Measurements from ENCODE around the gene RCL1.

DNA sequence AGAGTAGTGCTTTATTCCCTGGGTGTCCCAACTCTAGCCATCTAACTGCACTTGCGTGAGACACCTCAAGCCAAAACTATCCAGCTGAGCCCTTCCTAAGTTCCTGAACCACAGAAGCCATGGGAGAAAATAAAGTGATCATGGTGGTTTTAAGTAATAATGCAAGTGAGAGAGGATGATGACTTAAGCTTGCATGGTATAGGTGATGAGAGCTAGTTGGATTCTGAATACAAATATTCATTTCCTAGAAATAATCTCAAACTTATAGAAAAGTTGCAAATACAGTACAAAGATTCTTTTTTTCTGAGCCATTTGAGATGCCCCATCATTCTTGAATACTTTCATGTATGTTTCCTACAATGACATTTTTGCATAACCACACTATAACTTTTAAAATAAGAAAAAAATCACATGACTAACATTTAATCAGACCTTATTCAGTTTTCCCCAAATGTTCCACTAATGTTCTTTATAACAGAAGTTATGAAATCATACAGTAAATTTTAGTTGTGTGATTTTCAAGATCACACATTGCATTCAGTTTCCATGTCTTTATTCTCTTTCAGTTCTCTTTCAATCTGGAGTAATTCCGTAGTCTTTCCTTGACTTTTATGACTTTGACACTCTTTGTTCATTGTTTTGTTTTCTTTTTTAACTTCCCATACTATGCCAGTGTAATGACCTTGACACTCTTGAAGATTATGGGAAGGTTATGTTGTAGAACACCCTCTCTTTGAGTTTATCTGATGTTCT, 46.3 kb upstream of the RCL1 start:
- TF ChIP-seq, protein P1, sequence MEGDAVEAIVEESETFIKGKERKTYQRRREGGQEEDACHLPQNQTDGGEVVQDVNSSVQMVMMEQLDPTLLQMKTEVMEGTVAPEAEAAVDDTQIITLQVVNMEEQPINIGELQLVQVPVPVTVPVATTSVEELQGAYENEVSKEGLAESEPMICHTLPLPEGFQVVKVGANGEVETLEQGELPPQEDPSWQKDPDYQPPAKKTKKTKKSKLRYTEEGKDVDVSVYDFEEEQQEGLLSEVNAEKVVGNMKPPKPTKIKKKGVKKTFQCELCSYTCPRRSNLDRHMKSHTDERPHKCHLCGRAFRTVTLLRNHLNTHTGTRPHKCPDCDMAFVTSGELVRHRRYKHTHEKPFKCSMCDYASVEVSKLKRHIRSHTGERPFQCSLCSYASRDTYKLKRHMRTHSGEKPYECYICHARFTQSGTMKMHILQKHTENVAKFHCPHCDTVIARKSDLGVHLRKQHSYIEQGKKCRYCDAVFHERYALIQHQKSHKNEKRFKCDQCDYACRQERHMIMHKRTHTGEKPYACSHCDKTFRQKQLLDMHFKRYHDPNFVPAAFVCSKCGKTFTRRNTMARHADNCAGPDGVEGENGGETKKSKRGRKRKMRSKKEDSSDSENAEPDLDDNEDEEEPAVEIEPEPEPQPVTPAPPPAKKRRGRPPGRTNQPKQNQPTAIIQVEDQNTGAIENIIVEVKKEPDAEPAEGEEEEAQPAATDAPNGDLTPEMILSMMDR (IDR thresholded peaks at IDR 0.05) = no peak
- TF ChIP-seq POLR2AphosphoS5 (IDR thresholded peaks at IDR 0.05; ENCODE audit: low read depth, low read length) (no peak), EP300 (IDR thresholded peaks at IDR 0.05; ENCODE audit: borderline replicate concordance in 1 of 2, low read depth in 1 of 2, low read length in 1 of 2) (no peak)
- TF ChIP-seq, protein P2, sequence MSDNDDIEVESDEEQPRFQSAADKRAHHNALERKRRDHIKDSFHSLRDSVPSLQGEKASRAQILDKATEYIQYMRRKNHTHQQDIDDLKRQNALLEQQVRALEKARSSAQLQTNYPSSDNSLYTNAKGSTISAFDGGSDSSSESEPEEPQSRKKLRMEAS (IDR thresholded peaks at IDR 0.05; ENCODE audit: low read depth) = no peak
